Cardiac muscle cell (in vitro differentiated cells and primary cell): Measurements from ENCODE around the gene ARPC1B. TPM values are rescaled to one million over a fixed set of nuclear protein-coding genes. Genes with fewer than 3 reads are reported as not detected.
"Not testable (repeated sequence)": the region's sequence is repeated elsewhere in the genome, so short reads cannot be mapped to it uniquely, and the experiment has no call there.

Source experiments
- DNase-seq, 2 donors: peaks; one replicate each; pipeline versions ENCODE4 v3.0.0 to v3.0.0-alpha.2; 2010 to 2017; ENCODE audit warnings: low read depth in 1 of 2, low spot score in 1 of 2
- H3K27ac ChIP-seq: fragments of 200-600 bp; sonication (generic); 2 replicates; pipeline ENCODE4 v1.5.1; 2016
- H3K27me3 ChIP-seq: fragments of 200-600 bp; sonication (generic); 2 replicates; pipeline ENCODE4 v1.6.0; 2016; ENCODE audit warnings: control low read depth
- H3K36me3 ChIP-seq: fragments of 200-600 bp; sonication (generic); 2 replicates; pipeline ENCODE4 v1.5.1; 2016; ENCODE audit warnings: control low read depth
- H3K4me1 ChIP-seq: fragments of 200-600 bp; sonication (generic); 2 replicates; pipeline ENCODE4 v1.8.1; 2017; ENCODE audit warnings: low read depth, mild to moderate bottlenecking, mixed run types
- H3K4me3 ChIP-seq: fragments of 200-600 bp; sonication (generic); 2 replicates; pipeline ENCODE4 v1.5.1; 2016; ENCODE audit warnings: mild to moderate bottlenecking
- H3K9me3 ChIP-seq: fragments of 200-600 bp; sonication (generic); 2 replicates; pipeline ENCODE4 v1.5.1; 2017; ENCODE audit warnings: low read depth, mild to moderate bottlenecking, control low read depth
- CTCF ChIP-seq: IDR thresholded peaks from 2 replicates; pipeline ENCODE4 v1.5.1; 2012; ENCODE audit warnings: low read depth, mild to moderate bottlenecking, low read length
- polyA plus RNA-seq: library from polyadenylated mRNA; unstranded; fragments of >200 nt; fragmentation: Nextera tagmentation; extraction: Ambion mirVana; gene quantifications from 2 replicates; pipeline ENCODE4 v1.2.1, GENCODE V29; 2016
- total RNA-seq: library from RNA; depleted of rRNA; stranded (reverse); fragments of >200 nt; gene quantifications from 2 replicates; pipeline ENCODE4 v1.2.3, GENCODE V29; 2016

Gene ARPC1B
- total and polyA plus RNA-seq, 2 experiments from 2014 or later = 38.7 to 49.3 TPM

GRCh38 chr7:99355098-99355497, 19.4 kb upstream of the ARPC1B start:
- peak overlapping the region; percentile 28 for H3K27ac ChIP-seq
- H3K36me3 ChIP-seq = peaks cover 66% of the 10 kb centered on the region
- DNase-seq = no peak

GRCh38 chr7:99357701-99358490, 16.6 kb upstream of the ARPC1B start:
- no peak overlapping the region for H3K27ac ChIP-seq
- H3K36me3 ChIP-seq = peaks cover 58% of the 10 kb centered on the region
- DNase-seq = no peak
- H3K4me1 ChIP-seq = no peaks in the 10 kb centered on the region
- H3K9me3 ChIP-seq = no peaks in the 10 kb centered on the region
- H3K27me3 ChIP-seq = no peaks in the 10 kb centered on the region
- H3K4me3 ChIP-seq = no peak overlapping the region
- TF ChIP-seq CTCF = no peak

More at GRCh38 chr7:99355098-99355497, 19.4 kb upstream of the ARPC1B start:
- Histone ChIP-seq H3K4me1 (no peaks in the 10 kb centered on the region), H3K9me3 (no peaks in the 10 kb centered on the region), H3K4me3 (no peak overlapping the region), H3K27me3 (no peaks in the 10 kb centered on the region)
- TF ChIP-seq CTCF = no peak

GRCh38 chr7:99358521-99358920, 16.0 kb upstream of the ARPC1B start:
- H3K36me3 ChIP-seq = peaks cover 62% of the 10 kb centered on the region
- H3K27ac ChIP-seq, DNase-seq, H3K4me3 ChIP-seq, H3K27me3 ChIP-seq, H3K9me3 ChIP-seq, H3K4me1 ChIP-seq: not testable (repeated sequence)

GRCh38 chr7:99359465-99360154, 14.9 kb upstream of the ARPC1B start:
- H3K9me3 ChIP-seq = no peaks in the 10 kb centered on the region
- H3K27ac ChIP-seq = peak overlapping the region; percentile 17
- no peaks in the 10 kb centered on the region for H3K4me1 ChIP-seq
- no peak for TF ChIP-seq CTCF
- no peak overlapping the region for H3K4me3 ChIP-seq
- H3K36me3 ChIP-seq = peaks cover 63% of the 10 kb centered on the region
- DNase-seq = no peak
- no peaks in the 10 kb centered on the region for H3K27me3 ChIP-seq

GRCh38 chr7:99362801-99363200, 11.7 kb upstream of the ARPC1B start:
- TF ChIP-seq CTCF = no peak
- Histone ChIP-seq H3K9me3 (no peaks in the 10 kb centered on the region), H3K4me3 (no peak overlapping the region), H3K36me3 (peaks cover 67% of the 10 kb centered on the region), H3K4me1 (no peaks in the 10 kb centered on the region), H3K27me3 (no peaks in the 10 kb centered on the region), H3K27ac (no peak overlapping the region)
- DNase-seq = peak in 1 of 2 donors; percentile 73

GRCh38 chr7:99363286-99363685, 11.2 kb upstream of the ARPC1B start:
- Histone ChIP-seq H3K36me3 (peaks cover 63% of the 10 kb centered on the region), H3K27me3 (no peaks in the 10 kb centered on the region), H3K4me3 (no peak overlapping the region), H3K9me3 (no peaks in the 10 kb centered on the region), H3K4me1 (no peaks in the 10 kb centered on the region), H3K27ac (no peak overlapping the region)
- no peak for DNase-seq
- no peak for TF ChIP-seq CTCF
